Activated T-cell treated with anti-CD3 and anti-CD28 coated beads for 1 hour (primary cell): ENCODE results near the gene ZNF513.
"Not testable (repeated sequence)": the region's sequence is repeated elsewhere in the genome, so short reads cannot be mapped to it uniquely, and the experiment has no call there.

Source experiments
- DNase-seq: peaks from one replicate; pipeline ENCODE4 v3.0.0-alpha.2; 2020; ENCODE audit warnings: low read depth

ZNF513 gene

DNA sequence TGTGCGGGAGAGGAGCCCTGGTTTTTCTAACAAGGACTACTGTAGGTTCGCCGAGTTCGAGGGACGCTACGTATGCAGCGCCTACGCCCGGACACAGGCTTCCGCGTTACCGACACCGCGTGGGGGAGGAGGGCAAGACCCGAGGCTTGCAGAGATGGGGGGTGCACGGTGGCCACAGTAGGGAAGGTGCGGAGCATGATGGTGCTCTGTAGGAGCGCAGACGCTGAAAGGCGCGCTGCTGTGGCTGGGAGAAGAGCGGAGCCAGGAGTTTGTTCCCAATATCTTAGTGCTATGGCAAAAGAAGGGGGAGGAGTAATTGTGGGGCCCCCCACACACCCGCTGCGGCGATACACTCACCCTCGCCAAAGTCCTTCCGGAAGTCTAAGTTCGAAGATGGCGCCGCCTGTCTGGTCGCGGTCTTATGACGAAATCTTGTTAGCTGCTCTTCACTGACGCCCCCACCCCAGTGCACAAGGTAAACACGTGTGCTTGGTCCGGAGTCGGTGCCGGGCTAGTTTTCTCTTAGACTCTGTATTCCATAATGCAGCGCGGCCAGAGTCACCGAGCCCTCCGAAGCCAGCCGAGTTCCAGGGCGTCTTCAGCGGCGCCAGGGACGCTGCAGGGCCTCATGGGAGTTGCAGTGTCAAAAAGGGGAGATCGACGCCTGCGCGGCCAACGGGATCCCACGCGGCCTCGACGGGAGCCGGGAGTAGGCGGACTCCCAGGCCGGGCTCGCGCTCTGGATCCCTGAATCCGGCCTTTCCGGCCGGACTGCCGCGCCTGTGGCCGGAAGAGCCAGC is 24.0 kb downstream of the ZNF513 start, which contains the start of gene GTF3C2:
GTF3C2 (minus strand) TSS at position 383 of the 800 bp plus-strand sequence. CDS start 13,210 bp downstream, outside the sequence.
- DNase-seq: peak; percentile 84

DNA sequence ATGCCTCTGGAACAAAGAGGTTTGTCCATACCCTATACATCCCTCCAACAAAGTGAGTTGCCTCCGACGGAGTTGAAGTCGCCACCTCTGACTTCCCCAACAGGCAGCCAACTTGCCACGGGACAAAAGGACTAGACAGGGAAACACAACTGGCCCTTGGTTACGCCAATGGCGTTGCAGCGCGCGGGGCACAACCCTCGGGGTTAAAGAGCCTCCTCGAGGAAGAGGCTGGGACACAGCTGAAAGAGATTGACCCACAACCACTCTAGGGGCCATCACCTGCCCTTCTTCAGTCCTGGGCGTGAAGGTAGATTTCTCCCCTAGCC is 24.5 kb downstream of the ZNF513 start:
- DNase-seq: peak; percentile 28

DNA sequence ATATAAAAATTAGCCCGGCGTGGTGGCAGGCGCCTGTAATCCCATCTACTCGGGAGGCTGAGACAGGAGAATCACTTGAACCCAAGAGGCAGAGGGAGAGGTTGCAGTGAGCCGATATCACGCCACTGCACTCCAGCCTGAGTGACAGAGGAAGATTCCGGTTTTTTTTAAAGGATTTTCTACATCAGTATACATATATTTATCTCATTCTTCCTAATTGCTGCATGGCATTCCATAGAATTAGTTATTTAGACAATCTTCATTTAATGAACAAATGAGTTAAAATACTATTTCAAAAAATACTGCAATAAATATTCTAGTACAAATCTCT is 26.0 kb downstream of the ZNF513 start:
- no peak for DNase-seq

DNA sequence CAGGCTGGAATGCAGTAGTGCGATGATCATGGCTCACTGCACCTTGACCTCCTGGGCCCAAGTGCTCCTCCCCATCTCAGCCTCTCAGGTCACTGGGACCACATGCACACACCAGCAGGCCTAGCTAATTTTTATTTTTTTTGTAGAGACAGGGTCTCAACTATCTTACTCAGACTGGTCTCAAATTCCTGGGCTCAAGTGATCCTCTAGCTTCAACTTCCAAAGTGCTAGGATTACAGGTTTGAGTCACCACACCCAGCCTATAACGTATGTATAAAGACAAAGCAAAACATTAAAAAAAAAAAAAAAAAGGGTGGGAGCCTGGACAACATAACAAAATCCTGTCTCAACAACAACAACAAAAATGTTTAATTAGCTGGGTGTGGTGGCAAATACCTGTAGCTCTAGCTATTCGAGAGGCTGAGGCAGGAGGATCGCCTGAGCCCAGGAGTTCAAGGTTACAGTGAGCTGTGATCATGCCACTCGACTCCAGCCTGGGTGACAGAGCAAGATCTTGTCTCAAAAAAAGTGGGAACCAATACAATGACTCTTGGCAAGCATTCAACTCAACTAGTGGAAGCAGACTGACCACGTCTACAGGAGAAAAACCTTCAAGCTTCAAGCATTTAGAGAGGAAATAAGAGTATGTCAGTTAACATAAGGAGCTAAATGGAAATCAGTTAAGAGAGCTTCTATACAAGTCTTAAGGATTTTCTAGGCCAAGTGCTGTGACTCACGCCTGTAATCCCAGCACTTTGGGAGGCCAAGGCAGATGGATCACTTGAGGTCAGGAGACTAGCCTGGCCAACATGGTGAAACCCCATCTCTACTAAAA is 26.6 kb downstream of the ZNF513 start:
- no peak for DNase-seq

DNA sequence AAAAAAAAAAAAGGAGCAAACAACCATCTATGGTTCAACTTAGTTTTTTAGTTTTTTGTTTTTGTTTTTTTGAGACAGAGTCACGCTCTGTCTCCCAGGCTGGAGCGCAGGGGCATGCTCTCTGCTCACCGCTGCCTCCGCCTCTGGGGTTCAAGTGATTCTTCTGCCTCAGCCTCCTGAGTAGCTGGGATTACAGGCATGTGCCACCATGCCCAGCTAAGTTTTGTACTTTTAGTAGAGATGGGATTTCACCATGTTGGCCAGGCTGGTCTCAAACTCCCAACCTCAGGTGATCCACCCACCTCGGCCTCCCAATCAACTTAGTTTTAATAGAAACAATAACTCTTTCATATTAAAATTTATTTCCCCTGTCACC is 27.2 kb downstream of the ZNF513 start:
- DNase-seq: not testable (repeated sequence)

DNA sequence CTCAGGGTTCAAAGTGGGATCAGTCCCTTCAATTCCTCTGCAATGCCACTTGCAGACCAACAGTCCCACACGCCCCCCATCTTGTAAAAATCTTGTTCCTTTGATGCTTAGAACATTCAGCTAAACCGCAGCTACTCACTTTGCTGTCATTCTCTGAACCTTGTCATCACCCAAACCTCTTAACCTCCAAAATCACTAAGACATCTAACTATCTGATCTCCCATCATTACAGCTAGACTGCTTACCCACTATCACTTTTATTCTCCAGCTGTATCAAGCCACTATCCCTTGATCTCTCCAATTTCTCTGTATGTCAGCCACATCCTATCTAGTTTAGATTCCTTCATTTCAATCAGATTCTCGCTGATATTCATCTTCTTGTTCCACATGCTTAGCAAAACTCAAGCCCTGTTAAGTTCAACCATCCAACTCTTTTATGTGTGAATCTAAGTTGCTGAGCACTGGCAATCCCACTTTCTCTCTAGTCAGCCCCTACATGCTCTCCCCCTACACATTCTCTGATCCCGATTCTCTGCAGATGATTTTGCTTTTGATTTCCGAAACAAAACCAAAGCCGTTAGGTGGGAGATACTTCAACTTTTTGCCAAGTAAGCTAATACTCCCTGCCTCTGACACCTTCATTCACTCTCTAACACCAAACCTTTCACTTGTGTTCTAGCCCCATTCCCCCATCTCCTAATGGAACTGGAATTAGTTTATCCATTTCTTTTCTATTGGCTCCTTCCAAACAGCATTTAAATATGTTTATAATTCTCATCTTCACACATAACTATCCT is 28.5 kb downstream of the ZNF513 start:
- no peak for DNase-seq

DNA sequence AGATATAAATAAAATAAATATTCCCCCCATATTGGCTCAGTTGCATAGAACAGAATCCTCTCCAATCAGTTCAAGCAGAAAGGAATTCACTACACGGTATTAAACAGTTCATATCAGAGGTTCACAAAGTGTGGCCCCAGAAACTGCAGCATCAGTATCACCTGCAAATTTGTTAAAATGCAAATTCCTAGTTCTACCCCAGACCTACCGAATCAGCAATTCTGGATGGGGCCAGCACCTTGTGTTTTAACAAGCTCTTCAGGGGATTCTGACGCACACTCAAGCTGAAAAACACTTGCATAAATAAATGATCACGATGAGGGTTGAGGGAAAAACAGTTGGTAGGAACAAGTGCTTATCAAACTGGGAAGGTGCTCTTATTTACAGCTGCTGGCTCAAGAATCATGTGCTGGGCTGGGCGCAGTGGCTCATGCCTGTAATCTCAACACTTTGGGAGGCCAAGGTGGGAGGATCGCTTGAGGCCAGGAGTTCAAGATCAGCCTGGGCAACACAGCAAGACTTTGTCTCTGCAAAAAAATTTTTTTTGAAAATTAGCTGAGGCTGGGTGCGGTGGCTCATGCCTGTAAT is 30.3 kb downstream of the ZNF513 start:
- no peak for DNase-seq

DNA sequence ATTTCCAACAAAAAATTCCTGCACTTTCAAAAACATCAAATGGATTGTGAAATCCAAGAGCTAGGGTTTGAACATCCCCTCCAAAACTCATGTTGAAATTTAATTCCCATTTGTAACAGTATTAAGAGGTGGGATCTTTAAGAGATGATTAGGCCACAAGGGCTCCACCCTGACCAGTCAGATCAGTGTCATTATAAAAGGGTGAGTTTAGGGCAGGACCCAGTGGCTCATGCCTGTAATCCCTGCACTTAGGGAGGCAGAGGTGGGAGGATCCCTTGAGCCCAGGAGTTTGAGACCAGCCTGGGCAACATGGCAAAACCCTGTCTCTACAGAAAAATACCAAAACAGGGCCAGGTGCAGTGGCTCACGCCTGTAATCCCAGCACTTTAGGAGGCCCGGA is 32.9 kb downstream of the ZNF513 start:
- DNase-seq: no peak

DNA sequence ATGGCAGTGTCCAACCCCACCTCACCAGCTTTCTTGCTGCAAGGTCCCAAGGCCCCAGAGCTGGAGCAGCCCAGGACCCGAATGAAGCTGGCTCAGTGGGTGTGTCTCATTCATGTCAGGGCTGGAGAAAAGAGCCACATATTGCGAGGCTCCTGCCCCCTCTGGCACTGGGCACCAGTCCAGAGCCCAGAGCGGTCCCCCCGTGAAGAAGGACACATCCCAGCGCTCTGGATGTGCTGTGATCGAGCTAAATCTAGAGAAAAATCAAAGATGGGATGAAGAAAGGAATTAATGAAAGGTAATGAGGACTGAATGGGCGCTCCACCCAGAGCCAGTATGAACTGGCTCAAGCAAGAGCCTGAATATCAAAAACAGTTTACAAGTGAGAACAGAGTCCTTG is 44.4 kb downstream of the ZNF513 start:
- DNase-seq: no peak

DNA sequence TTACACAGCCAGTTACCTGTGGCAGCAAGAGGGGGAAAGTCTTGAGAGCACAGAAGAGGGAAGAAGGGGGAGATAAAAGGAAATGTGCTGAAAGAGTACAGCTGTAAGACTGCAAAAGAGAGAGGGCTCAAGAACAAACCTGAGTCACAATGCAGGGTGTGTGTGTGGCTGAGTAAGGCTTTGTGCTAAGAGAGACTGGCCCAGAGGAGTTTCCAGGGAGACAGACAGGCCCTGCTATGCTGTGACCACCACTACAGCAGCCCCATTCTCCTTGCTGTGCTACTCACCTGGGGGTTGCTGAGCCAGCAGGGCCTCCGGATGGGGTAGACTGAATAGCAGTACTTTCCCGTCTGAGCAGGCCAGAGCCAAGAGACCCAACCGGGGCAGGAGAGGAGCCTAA is 45.2 kb downstream of the ZNF513 start:
- no peak for DNase-seq
